UCSD-AML1 (cell line): ENCODE data around the gene RTBDN.
A peak's percentile ranks its signal among the peaks of the same experiment; 100 is the strongest.

ENCODE experiments used
- DNase-seq: peaks from one replicate; lab custom pipeline; 2025; ENCODE audit not compliant: unreplicated experiment; lab: John Stamatoyannopoulos, UW

The RTBDN gene

DNA sequence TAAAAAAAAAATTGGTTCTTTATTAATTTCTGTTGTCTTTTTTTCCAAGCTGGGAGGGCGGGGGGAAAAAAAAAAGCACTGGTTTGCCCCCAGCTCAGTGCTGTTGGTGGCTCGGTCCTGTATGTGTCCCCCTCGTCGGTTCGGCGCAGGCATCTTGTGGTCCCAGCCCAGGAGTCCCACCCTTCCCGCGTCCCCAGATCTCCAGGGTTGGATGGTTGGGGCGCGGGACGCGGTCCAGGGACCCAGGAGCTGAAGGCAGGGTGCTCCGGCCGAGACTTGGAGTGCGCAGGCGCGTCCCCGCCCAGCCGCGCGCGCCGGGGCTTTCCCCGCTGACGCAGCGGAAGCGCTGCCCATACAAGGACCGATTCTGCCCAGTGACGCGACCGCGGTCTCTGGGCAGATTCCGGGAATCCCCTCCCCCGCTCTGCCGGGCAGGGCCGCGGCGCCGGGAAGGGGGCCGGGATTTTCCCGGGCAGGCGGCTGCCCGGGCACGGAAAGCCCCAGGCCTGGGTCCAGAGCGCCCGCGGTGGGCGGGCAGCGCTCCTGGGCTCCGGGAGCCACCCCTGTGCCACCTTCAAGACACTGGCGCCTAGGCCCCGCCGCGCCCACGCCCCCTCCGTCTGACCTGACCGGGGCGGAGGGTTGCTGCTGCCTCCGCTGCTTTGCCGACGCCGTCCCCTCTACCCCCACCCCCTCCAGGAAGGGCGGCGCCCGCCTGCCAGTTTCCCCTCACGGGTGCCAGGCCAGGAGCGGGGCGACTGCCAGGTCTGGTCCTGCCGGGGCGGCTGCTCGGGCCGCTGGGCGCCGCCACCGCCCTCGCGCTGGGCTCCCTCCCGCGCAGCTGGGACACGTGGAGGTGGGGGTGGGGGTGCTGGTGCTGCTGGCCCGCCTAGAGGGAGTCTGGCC is 40.8 kb downstream of the RTBDN start:
- peak; percentile 95 for DNase-seq

DNA sequence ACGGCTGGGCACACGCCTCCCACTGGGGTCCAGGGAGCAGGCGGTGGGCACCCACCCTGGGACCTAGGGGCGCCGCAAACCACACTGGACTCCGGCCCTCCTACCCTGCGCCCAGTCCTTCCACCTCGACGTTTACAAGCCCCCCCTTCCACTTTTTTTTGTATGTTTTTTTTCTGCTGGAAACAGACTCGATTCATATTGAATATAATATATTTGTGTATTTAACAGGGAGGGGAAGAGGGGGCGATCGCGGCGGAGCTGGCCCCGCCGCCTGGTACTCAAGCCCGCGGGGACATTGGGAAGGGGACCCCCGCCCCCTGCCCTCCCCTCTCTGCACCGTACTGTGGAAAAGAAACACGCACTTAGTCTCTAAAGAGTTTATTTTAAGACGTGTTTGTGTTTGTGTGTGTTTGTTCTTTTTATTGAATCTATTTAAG is 41.5 kb downstream of the RTBDN start:
- DNase-seq = no peak

DNA sequence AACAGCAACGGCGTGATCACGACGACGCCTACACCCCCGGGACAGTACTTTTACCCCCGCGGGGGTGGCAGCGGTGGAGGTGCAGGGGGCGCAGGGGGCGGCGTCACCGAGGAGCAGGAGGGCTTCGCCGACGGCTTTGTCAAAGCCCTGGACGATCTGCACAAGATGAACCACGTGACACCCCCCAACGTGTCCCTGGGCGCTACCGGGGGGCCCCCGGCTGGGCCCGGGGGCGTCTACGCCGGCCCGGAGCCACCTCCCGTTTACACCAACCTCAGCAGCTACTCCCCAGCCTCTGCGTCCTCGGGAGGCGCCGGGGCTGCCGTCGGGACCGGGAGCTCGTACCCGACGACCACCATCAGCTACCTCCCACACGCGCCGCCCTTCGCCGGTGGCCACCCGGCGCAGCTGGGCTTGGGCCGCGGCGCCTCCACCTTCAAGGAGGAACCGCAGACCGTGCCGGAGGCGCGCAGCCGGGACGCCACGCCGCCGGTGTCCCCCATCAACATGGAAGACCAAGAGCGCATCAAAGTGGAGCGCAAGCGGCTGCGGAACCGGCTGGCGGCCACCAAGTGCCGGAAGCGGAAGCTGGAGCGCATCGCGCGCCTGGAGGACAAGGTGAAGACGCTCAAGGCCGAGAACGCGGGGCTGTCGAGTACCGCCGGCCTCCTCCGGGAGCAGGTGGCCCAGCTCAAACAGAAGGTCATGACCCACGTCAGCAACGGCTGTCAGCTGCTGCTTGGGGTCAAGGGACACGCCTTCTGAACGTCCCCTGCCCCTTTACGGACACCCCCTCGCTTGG is 42.1 kb downstream of the RTBDN start:
- DNase-seq = peak; percentile 79

DNA sequence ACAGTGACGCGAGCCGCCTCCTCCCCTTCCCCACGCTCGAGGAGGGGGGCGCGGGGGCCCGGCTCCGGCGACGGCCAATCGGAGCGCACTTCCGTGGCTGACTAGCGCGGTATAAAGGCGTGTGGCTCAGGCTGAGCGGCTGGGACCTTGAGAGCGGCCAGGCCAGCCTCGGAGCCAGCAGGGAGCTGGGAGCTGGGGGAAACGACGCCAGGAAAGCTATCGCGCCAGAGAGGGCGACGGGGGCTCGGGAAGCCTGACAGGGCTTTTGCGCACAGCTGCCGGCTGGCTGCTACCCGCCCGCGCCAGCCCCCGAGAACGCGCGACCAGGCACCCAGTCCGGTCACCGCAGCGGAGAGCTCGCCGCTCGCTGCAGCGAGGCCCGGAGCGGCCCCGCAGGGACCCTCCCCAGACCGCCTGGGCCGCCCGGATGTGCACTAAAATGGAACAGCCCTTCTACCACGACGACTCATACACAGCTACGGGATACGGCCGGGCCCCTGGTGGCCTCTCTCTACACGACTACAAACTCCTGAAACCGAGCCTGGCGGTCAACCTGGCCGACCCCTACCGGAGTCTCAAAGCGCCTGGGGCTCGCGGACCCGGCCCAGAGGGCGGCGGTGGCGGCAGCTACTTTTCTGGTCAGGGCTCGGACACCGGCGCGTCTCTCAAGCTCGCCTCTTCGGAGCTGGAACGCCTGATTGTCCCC is 42.9 kb downstream of the RTBDN start, which contains the start of gene JUNB:
Gene JUNB (plus strand): TSS at position 142 of the 706 bp plus-strand sequence. CDS start 286 bp downstream, at position 428.
- DNase-seq = peak; percentile 97

GRCh38 chr19:12790628-12791344 is 43.6 kb downstream of the RTBDN start:
- no peak for DNase-seq

DNA sequence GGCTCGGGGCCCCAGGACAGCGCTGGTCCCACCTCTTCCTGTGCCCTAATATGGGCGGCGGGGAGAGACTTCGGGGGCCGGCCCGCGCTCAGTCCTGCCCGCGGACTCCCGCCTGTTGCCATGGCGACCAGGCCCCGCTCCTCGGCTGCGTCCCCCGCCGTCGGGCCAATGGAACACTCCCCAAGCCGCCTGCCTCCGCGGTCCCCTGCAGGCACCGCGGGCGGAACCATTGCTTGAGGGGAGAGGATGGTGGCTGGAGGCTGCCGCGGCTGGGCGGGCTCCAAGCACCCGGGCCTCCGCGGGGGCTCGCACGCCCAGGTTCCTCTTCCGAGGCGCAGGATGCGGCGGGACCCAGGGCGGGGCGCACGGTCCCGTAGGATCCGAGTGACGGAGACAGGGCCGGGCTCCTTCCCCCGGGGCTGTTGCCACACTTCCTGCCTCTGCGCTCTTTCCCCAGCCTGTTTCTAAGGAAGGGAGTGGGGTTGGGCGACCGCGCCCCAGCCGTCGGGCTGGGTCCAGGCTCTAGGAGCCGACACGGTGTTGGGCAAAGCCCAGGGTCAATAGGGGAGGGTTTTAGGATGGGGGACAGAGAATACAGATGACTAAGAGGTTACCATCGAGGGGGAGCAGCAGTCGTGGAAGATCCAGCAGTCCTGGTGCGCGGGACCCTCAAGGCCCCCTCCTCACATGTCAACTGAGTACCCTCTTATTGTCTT is 44.3 kb downstream of the RTBDN start:
- DNase-seq = peak; percentile 96

DNA sequence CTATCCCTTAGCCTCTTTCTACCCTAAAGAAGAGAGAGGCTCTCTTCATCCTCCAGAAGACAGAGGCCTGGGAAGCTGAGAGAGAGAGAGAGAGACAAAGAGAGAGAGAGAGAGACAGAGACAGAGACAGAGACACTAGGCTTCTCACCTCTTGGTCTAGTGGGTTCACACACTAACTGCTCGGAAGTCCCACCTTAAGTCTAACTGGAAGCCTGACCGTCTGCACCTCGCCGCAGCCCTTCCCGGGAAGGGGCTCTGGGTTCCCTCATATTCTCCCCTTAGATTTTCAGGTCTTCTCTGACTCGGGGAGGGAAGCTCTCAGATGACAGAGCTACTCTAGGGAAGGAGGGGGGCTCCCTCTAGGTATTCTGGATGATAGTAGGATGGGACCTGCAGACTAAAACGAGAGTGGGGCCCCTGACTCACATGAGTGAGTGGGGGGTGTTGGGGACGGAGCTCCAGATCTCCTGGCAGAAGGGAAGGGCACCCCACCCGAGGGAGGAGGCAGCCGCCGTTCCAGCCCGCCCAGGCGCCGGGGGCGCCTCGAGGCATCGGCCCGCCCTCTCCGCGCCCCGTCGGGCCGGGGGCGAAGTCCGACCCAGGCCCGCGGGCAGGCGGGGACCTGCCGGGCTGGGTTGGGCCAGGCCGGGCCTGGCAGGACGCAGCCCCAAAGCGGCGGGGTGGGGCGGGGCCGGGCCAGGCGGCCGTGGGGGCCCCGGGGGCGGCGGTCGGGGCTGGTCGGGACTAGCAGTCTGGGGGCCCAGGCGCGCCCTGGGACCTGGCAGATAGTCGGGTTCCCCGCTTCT is 45.1 kb downstream of the RTBDN start:
- no peak for DNase-seq

GRCh38 chr19:12788682-12789097 is 45.7 kb downstream of the RTBDN start:
- peak; percentile 72 for DNase-seq

- no peak for DNase-seq
These were observed 46.2 kb downstream of the RTBDN start for GRCh38 chr19:12788042-12788681.

- no peak for DNase-seq
These were observed 46.9 kb downstream of the RTBDN start for GRCh38 chr19:12787458-12787857.

DNA sequence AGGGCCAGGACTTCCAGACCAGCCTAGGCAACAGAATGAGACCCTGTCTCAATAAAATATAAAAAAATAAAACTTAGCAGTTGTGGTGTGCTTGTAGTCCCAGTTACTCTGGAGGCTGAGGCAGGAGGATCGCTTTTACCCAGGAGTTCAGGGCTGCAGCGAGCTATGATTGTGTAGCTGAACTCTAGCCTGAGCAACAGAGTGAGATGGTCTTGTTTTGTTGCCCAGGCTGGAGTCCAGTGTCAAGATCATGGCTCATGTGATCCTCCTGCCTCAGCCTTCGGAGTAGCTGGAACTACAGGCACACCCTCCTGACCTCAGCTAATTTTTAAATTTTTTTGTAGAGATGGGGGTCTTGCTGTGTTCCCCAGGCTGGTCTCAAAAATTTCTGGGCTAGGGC is 47.4 kb downstream of the RTBDN start:
- DNase-seq = no peak

DNA sequence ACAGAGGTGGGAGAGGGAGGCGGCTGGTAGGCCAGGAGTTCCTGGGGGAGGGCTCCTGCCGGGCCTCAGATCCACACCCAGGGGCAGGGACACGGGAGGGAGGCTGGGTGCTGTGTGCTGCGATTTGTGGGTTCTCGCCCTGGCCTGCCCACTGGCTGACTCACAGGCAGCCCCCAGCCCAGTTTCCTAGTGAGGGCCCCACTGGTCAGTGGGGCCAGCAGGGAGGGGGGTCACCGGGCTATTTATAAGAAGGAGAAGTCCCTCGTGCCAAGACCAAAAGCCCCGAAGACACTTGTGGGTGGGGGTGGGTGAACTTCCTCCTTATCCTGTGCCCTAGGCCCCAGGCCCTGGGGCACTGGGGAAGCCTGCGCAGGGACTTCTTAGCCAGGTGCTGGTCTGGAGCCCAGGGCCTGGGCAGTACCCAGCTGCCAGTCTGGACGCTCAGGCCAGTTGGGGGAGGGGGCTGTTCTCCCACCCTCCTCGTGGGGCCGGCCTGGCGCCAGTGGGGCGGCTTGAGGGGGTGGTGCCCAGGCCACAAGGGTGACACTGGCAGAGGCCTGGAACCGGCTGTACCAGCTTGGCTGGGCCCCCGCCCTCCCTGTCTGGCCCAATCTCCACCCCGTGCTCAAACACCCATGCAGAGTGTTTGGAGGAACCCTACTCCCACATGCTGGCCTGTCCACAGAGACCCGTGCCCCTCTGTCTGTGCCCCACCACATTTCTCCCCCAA is 48.1 kb downstream of the RTBDN start:
- peak; percentile 76 for DNase-seq

DNA sequence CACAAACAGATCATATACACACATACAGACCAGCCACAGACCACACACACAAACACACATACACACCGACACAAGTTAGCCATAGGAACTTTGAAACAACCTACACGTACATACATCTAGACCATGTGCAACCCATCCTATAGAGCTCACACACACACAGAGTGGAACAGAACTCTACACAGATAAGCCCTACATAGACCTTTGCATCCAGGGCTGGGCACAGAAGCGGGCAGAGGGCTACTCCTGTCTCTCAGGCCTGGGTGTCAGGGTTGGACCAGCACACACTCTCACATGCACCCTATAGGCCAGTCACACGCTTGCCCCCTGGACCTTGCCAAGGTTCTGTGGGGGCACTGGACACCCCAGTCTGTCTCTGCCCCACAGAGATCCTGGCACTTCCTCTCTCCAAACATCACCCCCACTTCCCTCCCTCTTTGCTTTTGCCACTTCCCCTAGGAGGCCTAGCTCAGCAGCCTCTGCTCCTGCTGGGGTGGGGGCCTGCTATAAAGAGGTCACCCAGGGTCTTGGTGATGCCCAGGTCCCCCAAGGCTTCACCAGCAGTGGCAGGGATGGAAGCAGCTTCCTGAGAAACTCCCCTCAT is 48.8 kb downstream of the RTBDN start:
- peak; percentile 74 for DNase-seq

GRCh38 chr19:12784871-12785430 is 49.4 kb downstream of the RTBDN start:
- DNase-seq = no peak

DNA sequence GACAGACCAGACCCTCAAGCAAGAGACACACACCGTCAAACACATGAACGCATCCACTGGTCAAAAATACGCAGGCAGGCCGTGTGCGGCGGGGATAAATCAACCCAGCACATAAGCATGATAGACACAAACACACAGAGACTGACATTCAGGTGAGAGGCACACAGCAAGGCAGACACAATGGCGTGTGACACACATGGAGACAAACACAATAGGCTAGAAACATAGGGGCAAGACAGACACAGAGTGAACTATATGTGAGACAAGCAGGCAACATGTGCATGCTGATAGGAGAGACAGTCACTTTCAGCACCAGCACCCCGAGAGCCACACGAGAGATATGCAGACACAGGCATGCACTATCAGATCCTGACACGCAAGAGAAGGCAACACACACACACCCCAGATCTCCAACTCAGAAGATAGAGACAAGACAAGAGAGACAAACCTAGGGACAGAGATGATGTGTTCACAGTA is 49.9 kb downstream of the RTBDN start:
- no peak for DNase-seq

DNA sequence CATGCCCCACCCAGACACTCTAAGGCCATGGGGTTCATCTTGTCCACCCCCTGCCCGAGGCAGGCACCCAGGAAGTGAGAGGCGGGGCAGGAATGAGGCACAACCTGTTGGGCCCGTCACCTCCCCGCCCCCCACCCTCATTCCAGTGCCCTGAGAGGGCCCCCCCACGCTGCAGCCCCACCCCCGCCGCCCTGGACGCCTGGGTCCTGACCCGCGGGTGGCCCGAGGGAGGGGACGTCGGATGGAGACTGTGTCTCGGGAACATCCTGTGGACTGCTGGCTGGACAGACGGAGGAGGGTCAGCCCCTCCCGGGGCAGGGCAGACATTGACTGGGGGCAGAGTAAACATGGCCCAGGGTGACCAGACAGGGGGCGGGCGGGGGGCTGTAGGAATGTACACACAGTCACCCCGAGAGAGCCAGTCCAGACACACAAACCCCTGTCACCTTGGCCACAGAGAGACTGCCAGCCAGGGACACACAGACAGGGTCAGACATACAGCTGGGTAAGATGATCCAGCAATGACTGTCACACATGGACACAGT is 50.5 kb downstream of the RTBDN start:
- DNase-seq = no peak
